GM12891 (cell line): ENCODE data around the gene CAMTA1.

Experiments used
- DNase-seq: peaks from one replicate; pipeline ENCODE4 v3.0.0; 2011; ENCODE audit warnings: low spot score; ENCODE audit not compliant: insufficient read length
- FAIRE-seq: peaks from 2 replicates; lab custom pipeline; 2011; peaks lifted over from hg19 to GRCh38; lab: Jason Lieb, UNC
- PAX5 ChIP-seq: IDR thresholded peaks from 2 replicates; pipeline ENCODE4 v1.6.1; 2011; ENCODE audit warnings: low read length, moderate library complexity, mild to moderate bottlenecking; ENCODE audit not compliant: insufficient read depth, severe bottlenecking
- POLR2A ChIP-seq: IDR thresholded peaks from 2 replicates; pipeline ENCODE4 v1.6.1; 2011; ENCODE audit warnings: low read depth, low read length, control low read depth
- POLR2AphosphoS5 ChIP-seq: IDR thresholded peaks from 2 replicates; pipeline ENCODE4 v1.6.1; 2011; ENCODE audit warnings: low read depth, low read length, control low read depth
- POU2F2 ChIP-seq: IDR thresholded peaks from 2 replicates; pipeline ENCODE4 v1.6.1; 2011; ENCODE audit warnings: low read depth, mild to moderate bottlenecking, control low read depth, low read length, moderate library complexity
- SPI1 ChIP-seq: IDR thresholded peaks from 2 replicates; pipeline ENCODE4 v1.6.1; 2011; ENCODE audit warnings: low read depth, low read length, control low read depth
- TAF1 ChIP-seq: IDR thresholded peaks from 2 replicates; pipeline ENCODE4 v1.6.1; 2011; ENCODE audit warnings: low read depth, low read length, control low read depth

CAMTA1 gene

GRCh38 chr1:7393136-7393535 lies 607.9 kb downstream of the CAMTA1 start:
- TF ChIP-seq TAF1 (no peak), PAX5 (no peak), POLR2A (no peak), SPI1 (no peak), POU2F2 (no peak), POLR2AphosphoS5 (no peak)
- DNase-seq (no peak), FAIRE-seq (no peak)

DNA sequence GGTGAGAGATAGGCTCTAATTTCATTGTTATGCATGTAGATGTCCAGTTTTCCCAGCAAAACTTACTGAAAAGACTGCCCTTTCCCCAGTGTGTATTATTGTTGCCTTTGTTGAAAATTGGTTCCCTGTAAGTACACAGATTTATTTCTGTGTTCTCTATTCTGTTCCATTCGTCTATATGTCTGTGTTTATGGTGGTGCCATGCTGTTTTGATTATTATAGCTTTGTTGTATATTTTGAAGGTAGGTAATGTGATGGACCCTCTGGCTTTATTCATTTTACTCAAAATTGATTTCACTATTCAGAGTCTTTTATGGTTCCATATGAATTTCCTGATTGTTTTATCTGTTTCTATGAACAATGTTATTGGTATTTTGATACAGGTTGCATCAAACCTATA lies 610.0 kb downstream of the CAMTA1 start:
- DNase-seq (no peak), FAIRE-seq (no peak)
- TF ChIP-seq PAX5 = no peak
- no peak for TF ChIP-seq POU2F2
- TF ChIP-seq SPI1 = no peak
- no peak for TF ChIP-seq TAF1
- no peak for TF ChIP-seq POLR2AphosphoS5
- TF ChIP-seq POLR2A = no peak

DNA sequence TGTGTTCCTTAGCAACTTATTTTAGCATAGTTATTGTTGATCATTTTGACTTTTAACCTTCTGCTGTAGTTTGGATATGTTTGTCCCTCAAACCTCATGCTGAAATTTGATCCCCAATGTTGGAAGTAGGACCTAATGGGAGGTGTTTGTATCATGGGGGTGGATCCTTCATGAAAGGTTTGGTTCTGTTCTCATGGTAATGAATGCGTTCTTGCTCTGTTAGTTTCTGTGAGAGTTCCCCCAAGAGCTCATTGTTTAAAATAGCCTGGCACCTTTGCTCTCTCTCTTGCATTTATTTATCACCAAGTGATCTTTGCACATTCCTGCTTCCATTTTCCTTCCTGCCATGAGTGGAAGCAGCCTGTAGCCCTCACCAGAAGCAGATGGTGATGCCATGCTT lies 613.7 kb downstream of the CAMTA1 start:
- DNase-seq (no peak), FAIRE-seq (no peak)
- TF ChIP-seq POU2F2 (no peak), PAX5 (no peak), TAF1 (no peak), SPI1 (no peak), POLR2AphosphoS5 (no peak), POLR2A (no peak)

- DNase-seq = no peak
- no peak for FAIRE-seq
- TF ChIP-seq TAF1 = no peak
- no peak for TF ChIP-seq POLR2A
- TF ChIP-seq PAX5 = no peak
- no peak for TF ChIP-seq SPI1
- TF ChIP-seq POLR2AphosphoS5 = no peak
- no peak for TF ChIP-seq POU2F2
Observed at GRCh38 chr1:7399514-7400125, 614.4 kb downstream of the CAMTA1 start.

DNA sequence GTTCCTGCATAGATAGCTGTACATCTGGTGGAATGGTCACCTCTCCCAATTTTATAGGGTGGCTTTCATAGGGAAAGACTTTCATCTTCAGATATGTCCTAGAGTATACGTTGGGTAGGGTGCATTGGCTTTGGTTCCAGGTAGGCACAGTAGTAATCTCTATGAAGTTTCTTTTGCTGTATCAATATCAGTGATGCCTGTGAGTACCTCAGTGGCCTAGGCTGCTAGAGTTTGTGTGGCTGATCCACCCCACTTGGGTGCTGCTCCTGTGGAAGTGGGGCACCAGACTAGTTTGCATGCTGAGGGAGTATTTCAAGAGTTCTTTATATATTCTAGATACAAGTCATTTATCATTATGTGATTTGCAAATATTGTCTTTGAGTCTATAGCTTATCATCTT lies 615.3 kb downstream of the CAMTA1 start:
- DNase-seq (no peak), FAIRE-seq (no peak)
- no peak for TF ChIP-seq PAX5
- no peak for TF ChIP-seq POLR2AphosphoS5
- TF ChIP-seq POLR2A = no peak
- no peak for TF ChIP-seq POU2F2
- TF ChIP-seq SPI1 = no peak

DNA sequence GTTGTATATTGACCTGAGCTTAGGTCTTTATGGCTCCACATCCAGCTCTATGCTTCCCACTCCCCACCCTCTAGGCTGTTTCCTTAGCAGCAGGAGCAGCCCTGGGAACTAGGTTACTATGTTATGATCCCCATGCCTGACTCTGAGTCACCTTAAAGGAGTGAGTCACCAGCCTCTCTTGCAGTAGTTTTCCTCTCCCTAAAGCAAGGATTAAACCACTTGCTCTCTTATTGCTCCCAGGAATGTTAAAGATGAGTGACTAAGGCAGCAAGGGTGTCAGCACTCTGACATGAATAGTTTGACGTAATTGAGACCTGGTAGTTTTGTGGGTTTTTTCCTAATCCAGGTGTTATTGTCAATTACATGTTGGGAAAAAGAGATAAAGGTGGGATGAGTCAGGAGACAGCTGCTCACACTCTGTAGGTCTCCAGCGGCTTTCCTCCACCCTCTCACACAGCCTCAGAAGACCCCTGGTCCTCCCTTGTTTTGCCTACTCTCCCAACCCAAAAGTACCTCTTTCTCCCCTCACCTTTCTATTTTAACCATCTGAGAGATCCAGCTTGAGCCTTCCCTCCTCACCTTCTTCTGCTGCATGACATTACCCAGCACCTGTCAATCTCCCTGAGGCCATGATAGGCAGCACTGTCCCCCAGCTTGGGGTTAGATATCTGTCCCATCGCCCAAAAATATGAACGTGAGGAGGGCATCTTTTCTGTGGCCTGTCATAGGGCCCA lies 616.7 kb downstream of the CAMTA1 start:
- no peak for TF ChIP-seq SPI1
- TF ChIP-seq POLR2AphosphoS5 = no peak
- TF ChIP-seq POU2F2 = no peak
- DNase-seq (no peak), FAIRE-seq (no peak)

DNA sequence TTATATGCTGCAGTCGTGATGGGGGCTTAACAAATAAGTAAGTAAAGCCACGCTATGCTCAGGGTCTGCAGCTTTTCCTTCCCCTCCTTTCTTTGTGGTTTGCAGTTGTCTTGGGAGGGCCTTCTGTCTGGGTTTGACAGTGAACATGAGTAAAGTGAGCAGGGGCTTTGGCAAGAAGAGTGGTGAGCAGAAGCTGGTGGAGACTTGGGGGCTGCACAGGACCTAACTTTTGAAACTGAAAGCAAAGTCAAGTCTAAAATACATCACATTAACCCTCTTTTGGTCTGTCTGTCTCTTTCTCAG lies 617.2 kb downstream of the CAMTA1 start:
- peak; percentile 73 for FAIRE-seq
- TF ChIP-seq POLR2A (no peak), TAF1 (no peak), POU2F2 (no peak), PAX5 (no peak), SPI1 (no peak), POLR2AphosphoS5 (no peak)
- no peak for DNase-seq

- FAIRE-seq (peak; percentile 75), DNase-seq (peak; percentile 23)
- TF ChIP-seq TAF1 = no peak
- no peak for TF ChIP-seq POLR2A
- TF ChIP-seq POLR2AphosphoS5 = no peak
- no peak for TF ChIP-seq POU2F2
- TF ChIP-seq SPI1 = no peak
- no peak for TF ChIP-seq PAX5
Observed at GRCh38 chr1:7403265-7404045, 618.2 kb downstream of the CAMTA1 start.

DNA sequence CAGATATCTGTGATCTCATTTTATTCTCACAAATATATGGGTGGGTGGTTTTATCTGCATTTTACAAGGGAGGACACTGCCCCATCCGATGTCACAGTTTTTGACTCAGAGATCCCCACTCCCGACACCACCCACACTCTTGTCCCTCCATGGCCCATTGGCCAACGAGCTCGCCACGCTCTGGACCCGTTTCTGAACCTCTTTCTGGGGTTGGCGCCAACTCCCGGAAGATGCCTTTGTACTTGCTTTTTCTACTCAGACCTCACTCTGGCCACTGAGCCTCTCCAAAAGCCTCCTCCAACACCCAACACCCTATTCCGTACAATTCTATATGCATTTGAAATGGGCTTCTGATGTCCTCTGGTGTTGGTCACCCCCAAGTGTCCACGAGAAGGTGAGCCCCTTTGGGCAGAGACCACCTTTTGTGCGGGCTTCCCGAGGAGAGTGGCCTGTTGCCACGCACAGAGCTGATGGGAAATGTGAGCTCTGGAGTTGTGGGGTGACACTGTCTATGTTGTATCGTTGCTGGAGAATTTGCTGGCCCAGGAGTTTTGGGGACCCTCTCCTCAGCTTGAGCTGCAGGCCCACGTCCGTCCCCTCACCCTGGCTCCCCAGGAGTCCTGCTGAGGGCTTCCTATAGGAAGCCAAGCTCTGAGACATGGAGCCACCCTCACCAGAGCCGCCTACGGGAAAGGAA lies 618.9 kb downstream of the CAMTA1 start:
- DNase-seq (no peak), FAIRE-seq (no peak)
- TF ChIP-seq PAX5 (no peak), POU2F2 (no peak), SPI1 (no peak), POLR2A (no peak), TAF1 (no peak), POLR2AphosphoS5 (no peak)
